Panc1 (cell line): ENCODE data around the gene SEPTIN11. TPM values are rescaled to one million over a fixed set of nuclear protein-coding genes. Genes with fewer than 3 reads are reported as not detected.

Experiments
- ATAC-seq: fragments of 200-7000 bp; cut with Tn5 transposase; 2 replicates; pipeline ENCODE4 v1.9.1; 2020; ENCODE audit warnings: mild to moderate bottlenecking, moderate library complexity
- BruUV-seq: library from RNA; stranded (reverse); fragments of 400-500 nt; replicated peaks from 2 replicates; lab custom pipeline; 2021; lab: Mats Ljungman, UMichigan
- CTCF ChIA-PET: fragments of 300-600 bp; sonication (Branson Sonifier 250); formaldehyde crosslinking; loops from one replicate; lab custom pipeline; 2022; ENCODE audit warnings: antibody characterized with exemption; lab: Charles Lee
- POLR2A ChIA-PET: fragments of 300-600 bp; sonication (Branson Sonifier 250); formaldehyde crosslinking; loops from one replicate; lab custom pipeline; 2022; ENCODE audit warnings: antibody characterized with exemption; lab: Charles Lee
- DNase-seq: peaks from one replicate; pipeline ENCODE4 v3.0.0-alpha.2; 2010; ENCODE audit warnings: low read depth, low spot score
- H3K27ac ChIP-seq: 2 replicates; pipeline ENCODE4 v1.5.1; 2011; ENCODE audit warnings: mild to moderate bottlenecking, low read length, inconsistent platforms
- H3K27me3 ChIP-seq: fragments of 200-500 bp; sonication (Bioruptor generic); 2 replicates; pipeline ENCODE4 v1.6.0; 2014; ENCODE audit warnings: low read length, inconsistent platforms; ENCODE audit not compliant: control insufficient read depth, insufficient read depth
- H3K36me3 ChIP-seq: fragments of 200-500 bp; sonication (Bioruptor generic); 2 replicates; pipeline ENCODE4 v1.5.1; 2014; ENCODE audit warnings: inconsistent platforms, mild to moderate bottlenecking, low read length, moderate library complexity; ENCODE audit not compliant: control insufficient read depth, insufficient read depth
- H3K4me1 ChIP-seq: 2 replicates; pipeline ENCODE4 v1.5.1; 2011; ENCODE audit warnings: inconsistent platforms, mild to moderate bottlenecking, low read length, moderate library complexity; ENCODE audit not compliant: control insufficient read depth, insufficient read depth
- H3K4me3 ChIP-seq, 2 experiments: 2 replicates each; pipeline ENCODE4 v1.5.1; 2011 to 2012; ENCODE audit warnings: low read depth in 2 of 2, low read length in 2 of 2, mild to moderate bottlenecking in 2 of 2, inconsistent platforms in 1 of 2, moderate library complexity in 1 of 2
- H3K9me3 ChIP-seq: fragments of 200-500 bp; sonication (Bioruptor generic); 2 replicates; pipeline ENCODE4 v1.5.1; 2014; ENCODE audit warnings: low read depth, mild to moderate bottlenecking, inconsistent platforms, low read length, moderate library complexity; ENCODE audit not compliant: control insufficient read depth, insufficient read depth
- CTCF ChIP-seq: fragments of 450-650 bp; IDR thresholded peaks from 2 replicates; pipeline ENCODE4 v1.5.1; 2017; ENCODE audit warnings: mild to moderate bottlenecking
- POLR2AphosphoS5 ChIP-seq: IDR thresholded peaks from 2 replicates; pipeline ENCODE4 v1.6.1; 2012; ENCODE audit warnings: mild to moderate bottlenecking, low read depth, low read length, moderate library complexity
- REST ChIP-seq, 2 experiments: IDR thresholded peaks; 2 replicates each; pipeline ENCODE4 v1.6.1; 2011 to 2012; ENCODE audit warnings: low read depth in 2 of 2, control low read depth in 1 of 2, low read length in 1 of 2, mild to moderate bottlenecking in 1 of 2, moderate library complexity in 1 of 2; ENCODE audit not compliant: insufficient read depth in 1 of 2
- SIN3A ChIP-seq: IDR thresholded peaks from 2 replicates; pipeline ENCODE4 v1.6.1; 2012; ENCODE audit warnings: low read depth, mild to moderate bottlenecking, low read length, moderate library complexity, borderline replicate concordance; ENCODE audit not compliant: insufficient read depth
- TCF7L2 ChIP-seq: IDR thresholded peaks from 2 replicates; pipeline ENCODE4 v1.6.1; 2011; ENCODE audit warnings: mild to moderate bottlenecking, low read depth, low read length, inconsistent platforms
- in situ Hi-C: cut with HindIII; loops from 2 replicates; pipeline ENCODE4 v1.10.0; 2016; ENCODE audit warnings: low sequenced_read_pairs, low pct_unique_long_range_greater_than_20kb
- intact Hi-C: fragments of 100-400 bp; cut with micrococcal nuclease; formaldehyde crosslinking; loops from one replicate; pipeline ENCODE4 v1.10.0; 2022; ENCODE audit not compliant: unreplicated experiment
- total RNA-seq: library from RNA; stranded (reverse); gene quantifications from one replicate; pipeline ENCODE4 v1.2.1, GENCODE V29; 2021; ENCODE audit not compliant: unreplicated experiment

Gene SEPTIN11
- total RNA-seq, 1 experiment from 2014 or later: 103 TPM

- no peaks in the 10 kb centered on the region for H3K36me3 ChIP-seq
- TF ChIP-seq POLR2AphosphoS5 (no peak), TCF7L2 (no peak), CTCF (no peak), SIN3A (no peak), REST (IDR thresholded peaks at IDR 0.05; ENCODE audit: insufficient read depth in 1 of 2, low read depth in 2 of 2, low read length in 1 of 2) (no peak)
- no peaks in the 10 kb centered on the region for H3K9me3 ChIP-seq
- ATAC-seq (no peak), DNase-seq (no peak)
- no TSS peak for BruUV-seq
- ChIA-PET POLR2A (no interaction called here), CTCF (interaction anchor here (0.6 to 0.7 kb wide), 2 partner anchors 32 to 41 kb away, joined by 3 to 5 read pairs; no protein-coding TSS in a partner anchor)
- H3K4me1 ChIP-seq: peaks cover 3% of the 10 kb centered on the region
- intact Hi-C loops: no loop called here
- no peak overlapping the region for H3K4me3 ChIP-seq
- in situ Hi-C loops: no loop called here
- H3K27ac ChIP-seq: no peak overlapping the region
- H3K27me3 ChIP-seq: no peaks in the 10 kb centered on the region
Observed at GRCh38 chr4:76977113-76977512, 27.6 kb downstream of the SEPTIN11 start.

GRCh38 chr4:76977736-76978350, 28.3 kb downstream of the SEPTIN11 start:
- Histone ChIP-seq H3K36me3 (no peaks in the 10 kb centered on the region), H3K4me1 (peaks cover 3% of the 10 kb centered on the region), H3K27me3 (no peaks in the 10 kb centered on the region), H3K4me3 (no peak overlapping the region), H3K9me3 (no peaks in the 10 kb centered on the region), H3K27ac (no peak overlapping the region)
- POLR2A ChIA-PET: no interaction called here
- BruUV-seq: no TSS peak
- ATAC-seq: peak; percentile 81
- intact Hi-C loops (no loop called here), in situ Hi-C loops (no loop called here)
- TF ChIP-seq POLR2AphosphoS5 (no peak), REST (IDR thresholded peaks at IDR 0.05; ENCODE audit: insufficient read depth in 1 of 2, low read depth in 2 of 2, low read length in 1 of 2) (no peak), CTCF (no peak), SIN3A (no peak), TCF7L2 (no peak)
- CTCF ChIA-PET: interaction anchor here (0.7 kb wide), 1 partner anchor 33 kb away, joined by 3 read pairs; no protein-coding TSS in a partner anchor
- peak; percentile 22 for DNase-seq
